Measurements from ENCODE around the gene SCYL2.

DNA sequence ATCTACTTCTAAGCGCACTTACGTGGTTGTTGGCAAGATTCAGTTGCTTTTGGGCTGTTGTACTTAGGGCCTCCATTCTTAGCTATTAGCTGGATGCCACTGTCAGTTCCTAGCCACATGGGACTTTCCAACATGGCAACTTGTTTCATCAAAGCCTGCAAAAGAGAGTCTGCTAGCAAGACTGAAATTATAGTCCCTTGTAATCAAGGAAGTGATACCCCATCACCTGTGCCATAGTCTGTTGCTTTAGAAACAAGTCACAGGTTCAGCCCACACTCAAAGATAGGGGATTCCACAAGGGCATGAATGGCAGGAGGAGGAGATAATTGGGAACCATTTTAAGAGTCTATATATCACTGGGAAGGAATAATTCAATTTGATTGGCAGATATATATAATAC is 62.8 kb downstream of the SCYL2 start:
- no peak for TF ChIP-seq CTCF (IDR thresholded peaks at IDR 0.05)
- no peak for TF ChIP-seq POLR2AphosphoS5 (IDR thresholded peaks at IDR 0.05)
- TF ChIP-seq EP300 (IDR thresholded peaks at IDR 0.05) = no peak
- TF ChIP-seq POLR2A (IDR thresholded peaks at IDR 0.05) = no peak

Data from sigmoid colon (tissue), 4 donors.